Measurements from ENCODE around the gene ABHD12.

Gene ABHD12

GRCh38 chr20:25257756-25258475 lies 132.7 kb downstream of the ABHD12 start:
- Mint-ChIP-seq H3K4me3 (no peak overlapping the region), H3K4me1 (ENCODE audit: low read depth) (peaks cover 66% of the 10 kb centered on the region), H3K27ac (no peak overlapping the region), H3K9me3 (peaks cover 2% of the 10 kb centered on the region), H3K27me3 (no peaks in the 10 kb centered on the region), H3K36me3 (ENCODE audit: low read depth) (peaks cover 58% of the 10 kb centered on the region)
- peak; percentile 14 for DNase-seq

DNA sequence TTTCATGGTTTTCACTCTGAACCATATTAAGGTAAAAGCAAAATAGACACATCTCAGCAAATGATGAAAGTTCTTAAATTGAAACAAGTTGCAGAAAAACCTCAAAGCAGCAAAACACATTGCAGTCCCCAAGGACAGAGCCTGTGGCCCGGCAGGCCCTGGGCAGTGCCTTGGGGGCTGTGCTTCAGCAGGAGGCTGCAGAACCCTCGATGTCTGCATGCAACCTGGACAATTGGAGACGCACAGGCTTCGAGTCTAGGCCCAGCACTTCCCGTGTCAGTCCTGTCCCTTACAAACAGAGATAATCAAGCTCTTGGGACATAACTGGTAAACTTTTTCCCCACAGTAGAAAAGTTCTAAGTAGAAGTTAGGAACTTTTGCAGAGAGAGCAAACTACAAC lies 133.5 kb downstream of the ABHD12 start:
- no peak overlapping the region for H3K4me3 Mint-ChIP-seq
- DNase-seq, result peak; percentile 23
- H3K4me1 Mint-ChIP-seq (ENCODE audit: low read depth), result peaks cover 74% of the 10 kb centered on the region
- H3K36me3 Mint-ChIP-seq (ENCODE audit: low read depth), result peaks cover 60% of the 10 kb centered on the region
- H3K27me3 Mint-ChIP-seq, result no peaks in the 10 kb centered on the region
- peak overlapping the region; percentile 24 for H3K27ac Mint-ChIP-seq
- peaks cover 2% of the 10 kb centered on the region for H3K9me3 Mint-ChIP-seq

DNA sequence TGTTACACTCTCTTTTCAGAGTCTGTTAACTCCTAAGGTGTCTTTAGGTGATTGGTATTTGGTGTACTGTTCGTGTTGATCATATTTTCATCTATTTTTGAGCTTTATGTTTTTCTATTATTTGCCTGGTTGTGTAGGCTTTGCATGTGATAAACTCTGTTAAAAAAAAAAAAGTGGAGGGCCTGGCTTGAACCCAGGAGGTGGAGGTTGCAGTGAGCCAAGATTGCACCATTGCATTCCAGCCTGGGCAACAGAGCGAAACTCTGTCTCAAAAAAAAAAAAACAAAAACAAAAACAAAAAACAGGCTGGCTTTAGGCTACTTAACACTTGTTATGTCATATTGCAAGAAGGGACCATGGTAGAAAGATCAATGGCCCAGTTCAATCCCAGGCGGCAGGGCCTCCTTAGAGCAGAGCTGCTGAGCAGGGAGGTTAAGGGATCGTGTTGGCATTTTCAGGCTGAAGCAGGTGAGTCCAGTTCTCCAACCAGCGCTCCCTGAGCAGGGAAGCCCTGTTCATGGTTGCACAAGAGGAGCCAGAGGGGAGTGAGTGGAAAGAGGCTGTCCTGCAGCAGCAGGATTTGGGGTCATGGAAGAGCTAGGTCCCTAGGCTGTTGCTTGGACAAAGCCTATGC lies 134.3 kb downstream of the ABHD12 start:
- H3K27ac Mint-ChIP-seq, result no peak overlapping the region
- peaks cover 58% of the 10 kb centered on the region for H3K36me3 Mint-ChIP-seq (ENCODE audit: low read depth)
- H3K27me3 Mint-ChIP-seq, result no peaks in the 10 kb centered on the region
- H3K4me3 Mint-ChIP-seq, result no peak overlapping the region
- DNase-seq, result no peak
- H3K9me3 Mint-ChIP-seq, result no peaks in the 10 kb centered on the region
- H3K4me1 Mint-ChIP-seq (ENCODE audit: low read depth), result peaks cover 79% of the 10 kb centered on the region

- DNase-seq, result no peak
- Mint-ChIP-seq H3K4me3 (no peak overlapping the region), H3K36me3 (ENCODE audit: low read depth) (peaks cover 51% of the 10 kb centered on the region), H3K27ac (no peak overlapping the region), H3K9me3 (no peaks in the 10 kb centered on the region), H3K4me1 (ENCODE audit: low read depth) (peaks cover 79% of the 10 kb centered on the region), H3K27me3 (no peaks in the 10 kb centered on the region)
These were observed 135.5 kb downstream of the ABHD12 start for GRCh38 chr20:25254986-25255680.

DNA sequence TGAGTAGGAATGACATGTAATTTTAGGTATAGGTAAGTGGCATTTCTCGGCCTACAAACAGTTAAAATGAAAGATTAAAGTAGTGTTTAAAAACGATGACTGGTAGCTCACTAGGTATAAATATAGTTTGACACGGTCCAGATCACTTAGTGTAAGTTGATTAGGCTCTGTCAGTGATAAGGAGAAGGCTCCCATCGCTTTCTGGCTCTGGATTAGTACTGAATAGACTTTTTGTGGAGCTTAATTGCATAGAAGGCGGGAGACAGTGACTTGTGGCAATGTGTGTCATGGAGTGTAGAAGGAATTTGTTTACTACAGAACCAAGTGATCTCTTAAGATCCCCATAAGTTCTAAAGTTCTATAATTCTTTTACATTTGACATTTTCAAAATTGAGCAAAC lies 136.1 kb downstream of the ABHD12 start:
- peaks cover 46% of the 10 kb centered on the region for H3K36me3 Mint-ChIP-seq (ENCODE audit: low read depth)
- H3K9me3 Mint-ChIP-seq, result no peaks in the 10 kb centered on the region
- H3K4me1 Mint-ChIP-seq (ENCODE audit: low read depth), result peaks cover 79% of the 10 kb centered on the region
- no peaks in the 10 kb centered on the region for H3K27me3 Mint-ChIP-seq
- no peak overlapping the region for H3K4me3 Mint-ChIP-seq
- H3K27ac Mint-ChIP-seq, result peak overlapping the region; percentile 16
- no peak for DNase-seq

DNA sequence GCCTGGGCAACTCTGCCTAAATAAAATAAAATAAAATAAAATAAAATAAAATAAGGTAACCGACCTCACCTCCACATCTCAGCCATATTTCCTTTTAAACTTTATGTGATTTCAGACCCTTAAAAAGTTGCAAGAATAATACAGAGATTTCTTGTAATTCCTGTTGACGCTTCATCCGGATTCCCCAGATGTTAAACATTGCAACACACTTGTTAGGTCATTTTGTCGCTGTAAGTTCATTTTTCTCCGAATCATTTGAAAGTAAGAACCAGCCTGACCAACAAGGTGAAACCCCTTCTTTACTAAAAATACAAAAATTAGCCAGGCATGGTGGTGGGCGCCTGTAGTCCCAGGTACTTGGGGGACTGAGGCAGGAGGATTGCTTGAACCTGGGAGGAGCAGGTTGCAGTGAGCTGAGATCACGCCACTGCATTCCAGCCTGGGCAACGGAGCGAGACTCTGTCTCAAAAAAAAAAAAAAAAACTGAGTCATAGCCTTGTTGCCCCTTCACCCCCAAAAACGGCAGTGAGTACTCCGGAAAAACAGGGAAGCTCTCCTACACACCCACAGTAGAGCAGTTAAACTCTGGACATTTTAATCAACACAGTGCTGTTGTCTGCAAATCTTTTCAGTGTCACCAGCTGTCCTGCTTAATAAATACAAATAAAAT lies 136.9 kb downstream of the ABHD12 start:
- H3K4me3 Mint-ChIP-seq, result no peak overlapping the region
- no peak for DNase-seq
- no peak overlapping the region for H3K27ac Mint-ChIP-seq
- peaks cover 79% of the 10 kb centered on the region for H3K4me1 Mint-ChIP-seq (ENCODE audit: low read depth)
- H3K9me3 Mint-ChIP-seq, result no peaks in the 10 kb centered on the region
- peaks cover 40% of the 10 kb centered on the region for H3K36me3 Mint-ChIP-seq (ENCODE audit: low read depth)
- no peaks in the 10 kb centered on the region for H3K27me3 Mint-ChIP-seq

DNA sequence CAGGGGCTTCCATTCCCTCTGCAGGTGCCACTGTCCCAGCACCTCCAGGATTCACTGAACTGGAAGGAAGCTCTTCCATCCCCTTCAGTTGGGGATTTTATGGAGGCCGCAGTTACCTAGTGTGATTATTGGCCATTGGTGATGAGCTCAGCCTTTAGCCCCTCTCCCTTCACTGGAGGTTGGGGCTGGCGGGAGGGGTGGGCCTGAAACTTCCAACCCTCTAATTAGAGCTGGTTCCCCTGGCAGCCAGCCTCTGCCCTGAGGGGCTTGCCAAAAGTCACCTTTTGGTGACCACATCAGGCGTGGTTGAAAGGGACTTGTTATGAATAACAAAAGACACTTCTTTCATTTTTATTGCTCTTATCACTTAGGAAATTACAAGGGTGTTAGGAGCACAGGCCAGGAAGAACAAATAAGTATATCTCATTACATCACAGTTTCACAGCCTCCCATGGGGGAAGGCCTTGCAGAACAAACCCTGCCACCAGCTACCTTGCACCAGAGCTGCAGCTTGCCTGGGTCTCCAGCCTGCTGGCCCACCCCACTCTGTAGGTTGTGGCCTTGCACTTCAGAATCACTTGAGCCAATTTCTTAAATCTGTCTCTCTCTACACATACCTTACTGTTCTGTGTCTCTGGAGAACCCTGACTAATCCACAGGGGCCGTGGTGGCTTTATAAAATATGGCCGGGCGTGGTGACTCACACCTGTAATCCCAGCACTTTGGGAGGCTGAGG lies 137.8 kb downstream of the ABHD12 start:
- Mint-ChIP-seq H3K27me3 (no peaks in the 10 kb centered on the region), H3K36me3 (ENCODE audit: low read depth) (peaks cover 42% of the 10 kb centered on the region), H3K4me1 (ENCODE audit: low read depth) (peaks cover 71% of the 10 kb centered on the region), H3K9me3 (no peaks in the 10 kb centered on the region), H3K4me3 (no peak overlapping the region), H3K27ac (peak overlapping the region; percentile 33)
- DNase-seq, result no peak

GRCh38 chr20:25252230-25252651 lies 138.4 kb downstream of the ABHD12 start:
- Mint-ChIP-seq H3K36me3 (ENCODE audit: low read depth) (peaks cover 39% of the 10 kb centered on the region), H3K27me3 (no peaks in the 10 kb centered on the region), H3K27ac (peak overlapping the region; percentile 20), H3K4me1 (ENCODE audit: low read depth) (peaks cover 69% of the 10 kb centered on the region), H3K9me3 (no peaks in the 10 kb centered on the region), H3K4me3 (no peak overlapping the region)
- DNase-seq, result no peak

- peaks cover 4% of the 10 kb centered on the region for H3K27me3 Mint-ChIP-seq
- H3K36me3 Mint-ChIP-seq (ENCODE audit: low read depth), result peaks cover 37% of the 10 kb centered on the region
- H3K9me3 Mint-ChIP-seq, result no peaks in the 10 kb centered on the region
- no peak for DNase-seq
- no peak overlapping the region for H3K27ac Mint-ChIP-seq
- peaks cover 71% of the 10 kb centered on the region for H3K4me1 Mint-ChIP-seq (ENCODE audit: low read depth)
- H3K4me3 Mint-ChIP-seq, result no peak overlapping the region
These were observed 139.1 kb downstream of the ABHD12 start for GRCh38 chr20:25251558-25251957.

- Mint-ChIP-seq H3K4me3 (no peak overlapping the region), H3K4me1 (ENCODE audit: low read depth) (peaks cover 72% of the 10 kb centered on the region), H3K27ac (no peak overlapping the region)
These were observed 139.6 kb downstream of the ABHD12 start for GRCh38 chr20:25251019-25251418.

DNA sequence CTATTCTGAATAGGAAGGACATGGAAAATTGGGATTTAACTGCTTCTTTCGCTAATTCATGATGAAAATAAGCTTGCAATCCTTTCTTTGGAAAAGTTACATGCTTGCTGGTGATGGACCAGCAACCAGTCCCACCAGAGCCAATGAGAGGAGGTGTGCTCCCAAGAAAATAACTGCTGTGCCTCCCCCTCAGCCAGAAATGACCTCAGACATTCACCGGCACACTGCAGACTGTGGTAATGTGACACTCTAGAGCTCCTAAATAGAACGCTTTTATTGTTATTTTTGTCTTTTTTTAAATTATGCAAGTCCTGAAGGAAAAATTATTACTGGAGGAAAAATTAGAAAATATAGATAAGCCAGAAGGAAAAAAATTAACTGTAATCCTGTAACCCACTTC lies 140.1 kb downstream of the ABHD12 start:
- H3K4me3 Mint-ChIP-seq, result peak overlapping the region; percentile 87
- no peak for DNase-seq
- H3K4me1 Mint-ChIP-seq (ENCODE audit: low read depth), result peaks cover 75% of the 10 kb centered on the region
- peaks cover 5% of the 10 kb centered on the region for H3K27me3 Mint-ChIP-seq
- H3K36me3 Mint-ChIP-seq (ENCODE audit: low read depth), result peaks cover 36% of the 10 kb centered on the region
- H3K27ac Mint-ChIP-seq, result no peak overlapping the region
- H3K9me3 Mint-ChIP-seq, result no peaks in the 10 kb centered on the region

More at GRCh38 chr20:25251019-25251418, 139.6 kb downstream of the ABHD12 start:
- Mint-ChIP-seq H3K27me3 (peaks cover 5% of the 10 kb centered on the region), H3K9me3 (no peaks in the 10 kb centered on the region), H3K36me3 (ENCODE audit: low read depth) (peaks cover 37% of the 10 kb centered on the region)
- no peak for DNase-seq
